H1 (cell line): ENCODE measurements around the gene INKA2. TPM values are rescaled to one million over a fixed set of nuclear protein-coding genes. Genes with fewer than 3 reads are reported as not detected.

Source experiments
- CTCF ChIA-PET: fragments of 300-600 bp; sonication (Branson Sonifier 250); formaldehyde crosslinking; loops from one replicate; lab custom pipeline; 2021; ENCODE audit not compliant: partially characterized antibody; lab: Charles Lee
- POLR2A ChIA-PET: fragments of 300-600 bp; sonication (Branson Sonifier 250); formaldehyde crosslinking; loops from one replicate; lab custom pipeline; 2021; ENCODE audit warnings: inconsistent platforms; ENCODE audit not compliant: partially characterized antibody; lab: Charles Lee
- DNase-seq, 2 experiments: peaks; one replicate each; pipeline versions ENCODE4 v3.0.0 to v3.0.0-alpha.2; 2010 to 2022; ENCODE audit warnings: low spot score in 2 of 2, low read depth in 1 of 2, mixed read lengths in 1 of 2
- FAIRE-seq: peaks from 2 replicates; lab custom pipeline; 2011; peaks lifted over from hg19 to GRCh38; lab: Jason Lieb, UNC
- H2AFZ ChIP-seq: 2 replicates; pipeline ENCODE4 v1.8.1; 2012; ENCODE audit warnings: low read length, inconsistent platforms
- H2AK5ac ChIP-seq: 2 replicates; pipeline ENCODE4 v1.6.1; 2013; ENCODE audit warnings: low read depth, low read length
- H2BK120ac ChIP-seq: replicated peaks from 2 replicates; pipeline ENCODE3; 2013; ENCODE audit warnings: low read depth, low read length, inconsistent platforms
- H2BK12ac ChIP-seq: 2 replicates; pipeline ENCODE4 v1.6.1; 2013; ENCODE audit warnings: low read depth, low read length
- H2BK15ac ChIP-seq: 2 replicates; pipeline ENCODE4 v1.6.1; 2013; ENCODE audit warnings: low read length
- H2BK20ac ChIP-seq: 2 replicates; pipeline ENCODE4 v1.6.1; 2013; ENCODE audit warnings: low read length
- H2BK5ac ChIP-seq: 2 replicates; pipeline ENCODE4 v1.6.1; 2013; ENCODE audit warnings: low read depth, low read length
- H3K14ac ChIP-seq: 2 replicates; pipeline ENCODE4 v1.6.1; 2013; ENCODE audit warnings: inconsistent platforms; ENCODE audit not compliant: insufficient read length
- H3K18ac ChIP-seq: 2 replicates; pipeline ENCODE4 v1.6.1; 2013; ENCODE audit warnings: low read length; ENCODE audit errors: extremely low read depth
- H3K23ac ChIP-seq: 2 replicates; pipeline ENCODE4 v1.6.1; 2013; ENCODE audit warnings: inconsistent platforms; ENCODE audit not compliant: insufficient read length
- H3K23me2 ChIP-seq: 2 replicates; pipeline ENCODE4 v1.6.1; 2013; ENCODE audit warnings: low read depth, low read length
- H3K27ac ChIP-seq: 2 replicates; pipeline ENCODE4 v1.6.1; 2011; ENCODE audit warnings: low read depth, low read length, inconsistent platforms
- H3K27me3 ChIP-seq, 4 experiments: replicated peaks in 1 of 4; 1 replicate in 1 of 4; 2 replicates in 3 of 4; pipeline versions ENCODE4 v1.6.1 to v1.8.1; 2011 to 2013; ENCODE audit warnings: low read length in 3 of 4, mild to moderate bottlenecking in 3 of 4, inconsistent platforms in 2 of 4, mixed read lengths in 2 of 4, moderate library complexity in 1 of 4; ENCODE audit not compliant: control insufficient read depth in 3 of 4, insufficient read depth in 3 of 4; ENCODE audit errors: extremely low read depth in 1 of 4
- H3K36me3 ChIP-seq, 4 experiments: 2 replicates each; pipeline versions ENCODE4 v1.6.1 to v1.8.1; 2011 to 2013; ENCODE audit warnings: mild to moderate bottlenecking in 4 of 4, low read length in 3 of 4, moderate library complexity in 2 of 4, control low read depth in 1 of 4, inconsistent platforms in 1 of 4; ENCODE audit not compliant: insufficient read depth in 4 of 4, control insufficient read depth in 2 of 4
- H3K4ac ChIP-seq: replicated peaks from 2 replicates; pipeline ENCODE3; 2013; ENCODE audit warnings: low read length, low read depth, mixed read lengths, inconsistent platforms; ENCODE audit not compliant: insufficient read length
- H3K4me1 ChIP-seq, 4 experiments: replicated peaks in 1 of 4; 1 replicate in 1 of 4; 2 replicates in 3 of 4; pipeline versions ENCODE4 v1.6.1 to v1.8.1; 2011 to 2013; ENCODE audit warnings: low read length in 3 of 4, inconsistent platforms in 2 of 4, mixed read lengths in 1 of 4; ENCODE audit not compliant: insufficient read depth in 4 of 4, control insufficient read depth in 3 of 4
- H3K4me2 ChIP-seq, 2 experiments: 2 replicates each; pipeline versions ENCODE4 v1.6.1 to v1.8.1; 2011 to 2013; ENCODE audit warnings: low read depth in 2 of 2, low read length in 2 of 2, control low read depth in 1 of 2, inconsistent platforms in 1 of 2, mild to moderate bottlenecking in 1 of 2; ENCODE audit not compliant: insufficient read depth in 1 of 2
- H3K4me3 ChIP-seq, 4 experiments: fragments of 200-600, 300-600 bp in 1 of 4; sonication (generic), shearing (Covaris generic), sonication (Bioruptor Twin) in 1 of 4; 2 replicates each; pipeline versions ENCODE4 v1.5.1 to v1.8.1; 2011 to 2016; ENCODE audit warnings: low read length in 4 of 4, low read depth in 3 of 4, control low read depth in 2 of 4, inconsistent platforms in 2 of 4, mild to moderate bottlenecking in 2 of 4, mixed read lengths in 1 of 4, moderate library complexity in 1 of 4; ENCODE audit not compliant: insufficient read depth in 2 of 4; ENCODE audit errors: extremely low read depth in 1 of 4
- H3K56ac ChIP-seq: replicated peaks from 2 replicates; pipeline ENCODE3; 2013; ENCODE audit warnings: low read depth, mild to moderate bottlenecking, mixed read lengths, low read length, inconsistent platforms; ENCODE audit not compliant: insufficient read length
- H3K79me1 ChIP-seq: 2 replicates; pipeline ENCODE4 v1.6.1; 2013; ENCODE audit warnings: low read depth, low read length, control low read depth
- H3K79me2 ChIP-seq, 2 experiments: 2 replicates each; pipeline versions ENCODE4 v1.6.1 to v1.8.1; 2012 to 2013; ENCODE audit warnings: low read length in 2 of 2, mild to moderate bottlenecking in 2 of 2, inconsistent platforms in 1 of 2; ENCODE audit not compliant: insufficient read depth in 2 of 2, control insufficient read depth in 1 of 2
- H3K9ac ChIP-seq, 4 experiments: replicated peaks in 1 of 4; 1 replicate in 1 of 4; 2 replicates in 3 of 4; pipeline versions ENCODE4 v1.6.1 to v1.8.1; 2011 to 2013; ENCODE audit warnings: low read depth in 3 of 4, low read length in 3 of 4, control low read depth in 2 of 4, mild to moderate bottlenecking in 2 of 4, moderate library complexity in 2 of 4, inconsistent platforms in 1 of 4; ENCODE audit errors: extremely low read depth in 1 of 4
- H3K9me3 ChIP-seq, 2 experiments: 2 replicates each; pipeline versions ENCODE4 v1.6.1 to v1.8.1; 2012 to 2013; ENCODE audit warnings: mild to moderate bottlenecking in 2 of 2, moderate library complexity in 2 of 2, control low read depth in 1 of 2, inconsistent platforms in 1 of 2, low read depth in 1 of 2, low read length in 1 of 2, mixed read lengths in 1 of 2; ENCODE audit not compliant: insufficient read depth in 2 of 2
- H4K20me1 ChIP-seq, 2 experiments: replicated peaks in 1 of 2; 2 replicates each; pipeline versions ENCODE3 to v1.8.1; 2011 to 2013; ENCODE audit warnings: inconsistent platforms in 2 of 2, low read length in 2 of 2, mild to moderate bottlenecking in 1 of 2; ENCODE audit not compliant: insufficient read depth in 2 of 2, control insufficient read depth in 1 of 2
- H4K5ac ChIP-seq: 2 replicates; pipeline ENCODE4 v1.6.1; 2013; ENCODE audit warnings: low read length, low read depth, mixed read lengths, inconsistent platforms; ENCODE audit not compliant: insufficient read length
- H4K8ac ChIP-seq: 2 replicates; pipeline ENCODE4 v1.8.0; 2013; ENCODE audit warnings: mild to moderate bottlenecking, moderate library complexity, low read length, inconsistent platforms; ENCODE audit not compliant: insufficient read depth; ENCODE audit errors: extremely low read depth
- H4K91ac ChIP-seq: replicated peaks from 2 replicates; pipeline ENCODE3; 2013; ENCODE audit warnings: low read length, mixed read lengths, inconsistent platforms; ENCODE audit not compliant: insufficient read length
- CHD1 ChIP-seq: IDR thresholded peaks from 2 replicates; pipeline ENCODE4 v1.6.1; 2012; ENCODE audit warnings: low read depth, low read length, improper control_type of control experiment
- EP300 ChIP-seq, 2 experiments: IDR thresholded peaks; 1 replicate in 1 of 2; 2 replicates in 1 of 2; pipeline ENCODE4 v1.6.1; 2011 to 2012; ENCODE audit warnings: low read depth in 2 of 2, low read length in 2 of 2, mild to moderate bottlenecking in 2 of 2, borderline replicate concordance in 1 of 2, inconsistent platforms in 1 of 2, moderate library complexity in 1 of 2
- GABPA ChIP-seq: IDR thresholded peaks from 2 replicates; pipeline ENCODE4 v1.6.1; 2011; ENCODE audit warnings: mild to moderate bottlenecking, low read length, moderate library complexity, borderline replicate concordance; ENCODE audit not compliant: insufficient read depth
- GTF2F1 ChIP-seq: IDR thresholded peaks from 2 replicates; pipeline ENCODE4 v1.6.1; 2012; ENCODE audit warnings: low read depth, low read length, improper control_type of control experiment, borderline replicate concordance
- SAP30 ChIP-seq: fragments of 300-600 bp; sonication (generic); IDR thresholded peaks from 2 replicates; pipeline ENCODE4 v1.7.1; 2012; ENCODE audit warnings: low read length, moderate library complexity, mild to moderate bottlenecking, inconsistent platforms; ENCODE audit not compliant: insufficient read depth, insufficient replicate concordance
- SRF ChIP-seq: IDR thresholded peaks from 2 replicates; pipeline ENCODE4 v1.6.1; 2011; ENCODE audit warnings: mild to moderate bottlenecking, low read depth, low read length, moderate library complexity
- SUZ12 ChIP-seq: fragments of 200-600 bp; sonication (generic); IDR thresholded peaks from 2 replicates; pipeline ENCODE4 v1.6.1; 2012; ENCODE audit warnings: mild to moderate bottlenecking, inconsistent platforms, low read length, moderate library complexity, mixed read lengths
- WGBS, 2 experiments: shearing (Covaris generic) in 1 of 2; methylation state at CpG; one replicate each; pipeline versions ENCODE4 v1.1.6 to v1.1.7; 2013 to 2015; ENCODE audit warnings: low lambda C conversion rate in 2 of 2, mixed read lengths in 2 of 2, inconsistent platforms in 1 of 2, low coverage in 1 of 2, missing lambda C conversion rate in 1 of 2; ENCODE audit not compliant: insufficient replicate concordance in 2 of 2, insufficient coverage in 1 of 2, insufficient read length in 1 of 2; ENCODE audit errors: extremely low coverage in 1 of 2, missing lambda C conversion rate in 1 of 2; 5-methylcytosine and 5-hydroxymethylcytosine counted together
- polyA plus RNA-seq, 7 experiments: library from polyadenylated mRNA; depleted of rRNA in 3 of 7; stranded (reverse) in 5 of 7; unstranded in 2 of 7; fragments of >200 nt in 5 of 7; fragments of 200-250 nt in 2 of 7; gene quantifications; 1 replicate in 5 of 7; 2 replicates in 1 of 7; 4 replicates in 1 of 7; pipeline versions ENCODE4 v1.2.1 to v1.2.3, GENCODE V29; 2011 to 2013; ENCODE audit warnings: missing spikeins in 2 of 7, mixed read lengths in 2 of 7
- total RNA-seq: library from RNA; stranded (reverse); fragmentation: NEBNext Ultra II Directional; extraction: Animal tissue kit (Norgen Biotek cat#: 25700); gene quantifications from 2 replicates; pipeline ENCODE4 v1.2.1, GENCODE V29; 2021

Gene INKA2
- total and polyA plus RNA-seq, 2 of the 8 experiments (the other 6 are each of a cell fraction or from before 2014, with no cell fraction given), result 4.2 to 11.5 TPM

- H4K5ac ChIP-seq, result no peak overlapping the region
- H3K36me3 ChIP-seq, result no peaks in the 10 kb centered on the region
- no peak overlapping the region for H2AK5ac ChIP-seq
- TF ChIP-seq CHD1, result no peak
- TF ChIP-seq EP300 (IDR thresholded peaks at IDR 0.05; ENCODE audit: borderline replicate concordance in 1 of 2, low read depth in 2 of 2, low read length in 2 of 2), result no peak
- no peak for TF ChIP-seq SUZ12
- TF ChIP-seq GTF2F1, result no peak
- TF ChIP-seq SRF, result no peak
- TF ChIP-seq SAP30, result no peak
- TF ChIP-seq GABPA, result no peak
- H2AFZ ChIP-seq, result no peak overlapping the region
- H3K9ac ChIP-seq, result no peak overlapping the region
- H3K23ac ChIP-seq, result no peak overlapping the region
- H3K23me2 ChIP-seq, result no peaks in the 10 kb centered on the region
- H4K20me1 ChIP-seq, result no peaks in the 10 kb centered on the region
- H4K91ac ChIP-seq, result no peak overlapping the region
- WGBS, 2 experiments, result 69% methylated on average over 3 of the region's 3 CpGs; no CpG with 5 or more reads in 1 of the 2 experiments
- H3K9me3 ChIP-seq, result no peaks in the 10 kb centered on the region
- ChIA-PET POLR2A (interaction anchor here (0.9 to 3.4 kb wide), 5 partner anchors 9 to 28 kb away, joined by 4 to 31 read pairs (median 7); partner anchors contain the start of gene INKA2), CTCF (interaction anchor here (0.6 to 42.0 kb wide), 6 partner anchors 5 to 242 kb away, joined by 3 to 1070 read pairs (median 6); partner anchors contain the start of genes DDX20 and INKA2)
- no peaks in the 10 kb centered on the region for H3K27me3 ChIP-seq
- H3K4ac ChIP-seq, result no peak overlapping the region
- H2BK5ac ChIP-seq, result no peak overlapping the region
- no peak overlapping the region for H3K18ac ChIP-seq
- H2BK15ac ChIP-seq, result no peak overlapping the region
- FAIRE-seq (no peak), DNase-seq (no peak)
- H3K14ac ChIP-seq, result no peak overlapping the region
- H3K4me3 ChIP-seq, result no peak overlapping the region
- no peak overlapping the region for H3K27ac ChIP-seq
- 0 out of 4 replicates have a peak overlapping the region, but pooled peaks of 1 of the 2 experiments have one; percentile 7 for H3K4me2 ChIP-seq
- H2BK12ac ChIP-seq, result no peak overlapping the region
- H3K4me1 ChIP-seq, result peaks cover 0 to 3% (median 0%) of the 10 kb centered on the region in 4 experiments; a peak in 4 of 7 replicates
- H3K79me1 ChIP-seq, result no peaks in the 10 kb centered on the region
- no peak overlapping the region for H2BK120ac ChIP-seq
- H4K8ac ChIP-seq, result no peak overlapping the region
- H3K56ac ChIP-seq, result no peak overlapping the region
- H3K79me2 ChIP-seq, result no peaks in the 10 kb centered on the region
- no peak overlapping the region for H2BK20ac ChIP-seq
Measured at GRCh38 chr1:111749628-111750027, 10.4 kb upstream of the INKA2 start.
